NCI-H1048 (cell line): ENCODE measurements around the gene XIAP.
"Not testable (repeated sequence)": the region's sequence is repeated elsewhere in the genome, so short reads cannot be mapped to it uniquely, and the experiment has no call there.

Source experiments
- DNase-seq: peaks from one replicate; lab custom pipeline; 2025; lab: John Stamatoyannopoulos, UW

XIAP gene

DNA sequence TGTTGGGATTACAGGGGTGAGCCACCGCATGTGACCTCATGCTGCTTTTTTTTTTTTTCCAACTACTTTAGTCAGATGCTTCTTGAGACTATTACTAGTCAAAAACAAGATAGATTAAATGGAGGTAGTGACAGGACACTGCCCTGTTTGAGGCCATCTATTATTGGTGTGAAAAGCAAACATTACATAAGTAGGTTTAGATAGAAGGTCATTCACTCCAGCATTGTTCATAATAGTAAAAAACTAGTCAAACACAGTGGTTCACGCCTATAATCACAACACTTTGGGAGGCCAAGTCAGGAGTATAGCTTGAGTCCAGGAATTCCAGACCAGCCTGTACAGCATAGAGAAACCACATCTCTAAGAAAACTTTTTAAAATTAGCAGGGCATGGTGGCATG, 16.3 kb downstream of the XIAP start:
- no peak for DNase-seq

DNA sequence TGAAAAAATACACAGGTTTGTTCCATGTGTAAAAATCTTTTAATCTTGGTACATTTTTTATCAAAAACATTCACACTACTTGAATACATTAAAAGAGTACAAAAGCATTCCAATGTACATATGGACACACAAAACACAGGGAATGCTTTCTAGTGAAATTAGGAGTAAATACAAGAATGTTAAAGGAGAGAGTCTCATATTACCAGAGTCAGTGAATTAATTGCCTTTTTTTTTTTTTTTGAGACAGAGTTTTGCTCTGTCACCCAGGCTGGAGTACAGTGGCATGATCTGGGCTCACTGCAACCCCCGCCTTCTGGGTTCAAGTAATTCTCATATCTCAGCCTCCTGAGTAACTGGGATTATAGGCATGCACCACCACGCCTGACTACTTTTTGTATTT, 17.0 kb downstream of the XIAP start:
- no peak for DNase-seq

DNA sequence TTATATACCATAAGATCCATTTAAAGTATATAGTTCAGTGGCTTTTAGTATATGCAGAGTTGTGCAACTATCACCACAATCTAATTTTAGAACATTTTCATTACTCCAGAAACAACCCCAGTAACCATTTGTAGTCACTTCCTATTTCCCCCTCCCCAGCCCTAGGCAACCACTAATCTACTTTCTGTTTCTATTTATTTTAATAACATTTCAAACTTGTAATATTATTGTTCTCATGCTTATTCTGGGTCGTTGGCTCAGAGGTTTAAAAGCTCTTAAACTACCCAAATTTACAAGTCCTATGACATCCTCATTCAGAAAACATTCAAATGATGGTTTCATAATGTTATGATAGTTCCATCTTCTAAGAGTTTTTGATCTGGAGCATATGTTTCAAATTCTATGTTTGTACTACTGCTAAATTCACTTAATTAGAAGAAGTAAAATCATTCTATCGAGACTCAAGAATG, 18.4 kb downstream of the XIAP start:
- DNase-seq = no peak

DNA sequence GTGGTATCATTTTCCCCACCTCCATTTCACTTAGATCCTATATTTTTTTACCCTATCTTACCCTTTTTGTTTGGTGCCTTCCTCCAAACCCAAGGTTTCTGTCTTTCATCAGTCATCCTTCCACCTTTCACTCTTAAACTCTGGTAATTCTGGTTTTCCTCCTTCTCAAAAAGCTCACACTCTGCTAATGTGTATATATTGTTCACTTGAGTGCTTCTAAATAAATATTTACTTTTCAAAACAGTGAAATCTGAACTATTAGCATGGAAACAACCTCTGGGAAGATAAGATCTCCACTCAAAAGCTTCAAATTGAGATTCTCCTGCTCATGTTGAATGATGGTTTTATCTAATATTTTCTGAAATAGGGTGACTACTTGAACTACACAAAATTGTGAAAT, 21.5 kb downstream of the XIAP start:
- DNase-seq = no peak

DNA sequence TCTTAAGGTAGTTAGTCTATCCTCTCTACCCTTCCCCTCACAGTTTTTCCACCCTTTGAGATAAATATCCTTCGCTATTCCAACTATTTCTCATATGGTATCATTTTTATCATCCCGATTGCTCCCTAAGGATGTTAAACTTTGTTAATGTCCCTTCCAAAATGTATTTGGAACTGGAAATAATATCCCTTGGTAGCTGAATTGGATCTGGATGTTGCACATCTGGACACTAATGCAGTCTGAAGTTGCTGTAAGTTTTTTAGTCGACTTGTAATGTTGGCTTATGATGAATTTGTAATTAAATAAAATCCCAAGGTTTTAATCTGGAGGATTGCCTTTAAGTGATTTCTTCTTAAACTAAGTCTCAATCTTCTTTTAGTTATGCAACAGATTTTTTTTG, 22.5 kb downstream of the XIAP start:
- DNase-seq = no peak

DNA sequence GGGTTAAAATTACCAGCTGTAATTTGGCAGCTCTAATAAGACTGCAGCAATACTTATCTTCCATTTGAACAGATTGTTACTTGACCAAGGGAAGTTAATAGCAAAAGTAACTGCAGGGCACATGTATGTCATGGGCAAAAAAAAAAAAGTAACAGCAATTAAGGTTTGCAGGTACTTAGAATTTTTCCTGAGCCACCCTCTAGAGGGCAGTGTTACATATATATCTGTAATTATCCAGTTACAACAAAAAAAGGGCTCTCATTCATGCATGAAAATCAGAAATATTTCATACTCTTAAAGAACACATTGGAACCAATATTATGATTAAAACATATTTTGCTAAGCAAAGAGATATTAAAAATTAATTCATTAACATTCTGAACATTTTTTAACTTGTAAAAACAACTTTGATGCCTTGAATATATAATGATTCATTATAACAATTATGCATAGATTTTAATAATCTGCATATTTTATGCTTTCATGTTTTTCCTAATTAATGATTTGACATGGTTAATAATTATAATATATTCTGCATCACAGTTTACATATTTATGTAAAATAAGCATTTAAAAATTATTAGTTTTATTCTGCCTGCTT, 25.1 kb downstream of the XIAP start:
- DNase-seq = peak; percentile 2

DNA sequence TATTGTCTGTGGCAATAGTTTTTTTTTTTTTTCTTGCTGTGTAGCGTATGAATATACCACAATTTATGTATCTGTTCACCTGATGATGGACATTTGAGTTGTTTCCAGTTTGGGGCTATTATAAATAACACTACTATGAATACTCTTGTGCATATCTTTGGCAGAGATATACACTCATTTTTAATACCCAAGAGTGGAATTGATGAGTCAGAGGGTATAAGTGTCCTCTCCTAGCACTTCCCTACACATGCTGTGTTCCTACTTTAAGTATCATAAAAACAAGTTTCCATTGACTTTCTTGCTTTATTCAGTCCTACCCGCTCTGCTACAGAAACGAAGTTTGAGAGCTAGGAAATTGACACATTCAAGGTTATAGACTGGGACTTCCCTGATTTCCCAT, 39.8 kb downstream of the XIAP start:
- DNase-seq = no peak

DNA sequence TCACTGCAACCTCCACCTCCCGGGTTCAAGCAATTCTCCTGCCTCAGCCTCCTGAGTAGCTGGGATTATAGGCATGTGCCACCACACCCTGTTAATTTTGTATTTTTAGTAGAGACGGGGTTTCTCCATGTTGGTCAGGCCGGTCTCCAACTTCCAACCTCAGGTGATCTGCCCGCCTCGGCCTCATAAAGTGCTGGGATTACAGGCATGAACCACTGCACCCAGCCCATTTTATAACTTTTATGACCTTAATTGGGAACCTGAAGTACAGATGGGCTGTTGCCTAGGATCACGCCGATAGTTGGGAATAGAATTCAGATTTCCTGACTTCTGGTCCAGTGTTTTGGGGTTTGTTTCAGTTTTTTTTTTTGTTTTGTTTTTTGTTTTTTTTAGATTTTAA, 43.4 kb downstream of the XIAP start:
- not testable (repeated sequence) for DNase-seq

DNA sequence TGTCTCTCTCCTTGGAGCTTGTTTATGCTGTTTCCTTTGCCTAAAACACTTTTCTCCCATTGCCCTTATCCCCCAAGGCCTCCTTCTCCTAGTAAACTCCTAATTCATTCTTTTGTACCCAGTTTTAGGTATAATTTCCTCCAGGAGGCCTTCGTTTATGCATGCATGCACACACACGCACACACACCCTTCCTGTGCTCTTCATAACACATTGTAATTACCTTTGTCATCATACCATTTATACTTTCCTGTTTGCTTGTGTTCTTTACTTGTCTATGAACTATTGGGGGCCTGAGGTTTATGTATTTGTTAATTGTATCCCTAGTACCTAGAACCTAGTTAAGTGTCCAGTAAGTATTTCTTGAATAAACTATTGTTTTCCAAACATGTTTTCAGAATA, 45.5 kb downstream of the XIAP start:
- no peak for DNase-seq

DNA sequence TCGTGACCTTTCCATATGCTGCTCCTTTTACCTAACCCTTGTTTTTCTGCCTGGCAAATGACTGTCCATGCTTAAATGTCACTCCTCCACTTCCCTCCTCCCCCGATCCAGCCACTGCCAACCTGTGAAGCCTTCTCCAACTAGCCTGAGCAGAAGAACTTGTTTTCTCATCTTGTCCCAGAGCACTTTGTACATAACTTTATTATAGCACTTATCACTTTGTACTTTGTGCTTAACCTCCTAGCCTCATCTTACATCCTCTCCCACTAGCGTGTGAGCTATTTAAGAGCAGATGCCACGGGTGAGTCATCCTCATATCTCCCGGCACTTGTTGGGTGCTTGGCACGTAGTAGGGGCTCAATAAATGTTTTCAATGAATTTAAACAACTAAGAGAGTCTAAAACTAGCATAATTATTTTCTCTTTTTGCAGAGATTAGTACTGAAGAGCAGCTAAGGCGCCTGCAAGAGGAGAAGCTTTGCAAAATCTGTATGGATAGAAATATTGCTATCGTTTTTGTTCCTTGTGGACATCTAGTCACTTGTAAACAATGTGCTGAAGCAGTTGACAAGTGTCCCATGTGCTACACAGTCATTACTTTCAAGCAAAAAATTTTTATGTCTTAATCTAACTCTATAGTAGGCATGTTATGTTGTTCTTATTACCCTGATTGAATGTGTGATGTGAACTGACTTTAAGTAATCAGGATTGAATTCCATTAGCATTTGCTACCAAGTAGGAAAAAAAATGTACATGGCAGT, 46.9 kb downstream of the XIAP start:
- no peak for DNase-seq

DNA sequence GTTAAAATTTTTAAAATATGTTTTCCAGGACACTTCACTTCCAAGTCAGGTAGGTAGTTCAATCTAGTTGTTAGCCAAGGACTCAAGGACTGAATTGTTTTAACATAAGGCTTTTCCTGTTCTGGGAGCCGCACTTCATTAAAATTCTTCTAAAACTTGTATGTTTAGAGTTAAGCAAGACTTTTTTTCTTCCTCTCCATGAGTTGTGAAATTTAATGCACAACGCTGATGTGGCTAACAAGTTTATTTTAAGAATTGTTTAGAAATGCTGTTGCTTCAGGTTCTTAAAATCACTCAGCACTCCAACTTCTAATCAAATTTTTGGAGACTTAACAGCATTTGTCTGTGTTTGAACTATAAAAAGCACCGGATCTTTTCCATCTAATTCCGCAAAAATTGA, 49.7 kb downstream of the XIAP start:
- DNase-seq = no peak

DNA sequence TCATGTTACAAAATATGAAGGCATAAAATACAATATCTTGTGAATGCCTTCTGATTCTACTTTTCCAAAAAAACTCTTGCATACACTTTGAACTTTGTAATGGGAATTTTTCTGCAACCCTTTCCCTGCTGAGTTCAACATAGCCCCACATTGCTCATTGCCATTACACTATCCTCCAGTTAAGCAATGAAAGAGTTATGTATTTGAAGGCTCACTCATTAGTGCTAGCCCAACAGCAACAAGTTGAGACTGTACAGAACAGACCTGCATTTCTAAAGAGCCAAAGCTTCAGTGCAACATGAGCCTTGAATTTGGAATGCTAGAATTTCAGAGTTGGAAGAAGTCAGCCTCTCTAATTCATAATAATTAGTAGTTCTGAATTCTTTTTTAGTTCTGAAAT, 57.2 kb downstream of the XIAP start:
- DNase-seq = no peak

DNA sequence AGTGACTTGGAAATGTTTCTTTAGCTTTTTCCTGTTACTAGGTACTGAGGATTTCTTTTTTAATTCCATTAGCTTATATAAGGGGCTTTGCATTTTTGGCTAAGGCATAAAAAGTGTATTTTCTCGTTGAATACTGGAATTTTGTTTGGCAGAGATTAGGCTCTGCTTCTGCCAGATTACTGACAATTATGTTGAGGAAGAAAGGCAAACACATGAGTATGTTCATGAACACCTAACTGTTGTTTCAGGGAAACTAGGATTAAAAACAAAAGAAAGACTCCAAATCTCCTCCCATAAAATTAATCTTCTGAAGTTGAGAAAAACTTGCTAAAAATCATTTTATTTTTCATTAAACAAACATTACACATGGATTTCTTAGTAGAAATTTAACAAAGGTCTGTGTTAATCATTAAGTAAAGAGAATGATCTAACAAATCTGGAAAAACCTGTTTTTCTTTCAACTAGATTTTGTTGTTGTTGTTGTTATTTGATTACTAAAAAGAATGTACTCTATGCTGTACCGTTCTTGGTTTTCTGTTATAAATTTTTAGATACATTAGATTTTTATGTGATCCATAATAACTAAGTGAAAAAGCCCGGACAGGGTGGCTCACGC, 58.4 kb downstream of the XIAP start:
- DNase-seq = no peak

DNA sequence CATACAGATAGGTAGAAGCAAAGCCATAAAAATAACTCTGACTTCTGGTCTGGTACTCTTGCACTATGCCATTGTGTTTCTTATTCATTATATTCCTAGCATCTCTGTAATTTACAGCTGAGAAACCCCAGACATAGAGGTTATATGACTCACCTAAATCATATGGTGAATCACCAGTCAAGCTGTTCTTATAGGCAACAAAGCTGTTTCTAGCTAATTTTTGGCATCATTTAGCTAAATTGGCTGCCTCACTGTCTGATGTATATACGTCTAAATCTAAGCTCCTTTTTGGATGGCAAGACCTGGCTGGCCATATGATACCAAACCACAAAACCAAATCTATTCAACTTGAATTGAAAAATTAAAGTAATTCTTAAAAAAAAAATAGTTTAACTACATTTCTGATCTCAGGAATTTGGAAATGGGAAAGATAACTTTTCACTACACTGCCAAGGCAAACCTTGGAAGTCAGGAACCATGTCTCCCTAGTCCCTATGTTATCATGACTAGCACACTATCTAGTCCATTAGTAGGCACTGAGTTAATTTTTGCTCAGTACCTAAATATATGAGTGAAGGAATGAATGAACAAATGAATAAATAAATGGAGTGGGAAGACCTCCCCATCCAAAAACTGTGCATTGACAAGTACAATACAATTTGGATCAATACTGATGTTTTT, 60.4 kb downstream of the XIAP start:
- DNase-seq = no peak

DNA sequence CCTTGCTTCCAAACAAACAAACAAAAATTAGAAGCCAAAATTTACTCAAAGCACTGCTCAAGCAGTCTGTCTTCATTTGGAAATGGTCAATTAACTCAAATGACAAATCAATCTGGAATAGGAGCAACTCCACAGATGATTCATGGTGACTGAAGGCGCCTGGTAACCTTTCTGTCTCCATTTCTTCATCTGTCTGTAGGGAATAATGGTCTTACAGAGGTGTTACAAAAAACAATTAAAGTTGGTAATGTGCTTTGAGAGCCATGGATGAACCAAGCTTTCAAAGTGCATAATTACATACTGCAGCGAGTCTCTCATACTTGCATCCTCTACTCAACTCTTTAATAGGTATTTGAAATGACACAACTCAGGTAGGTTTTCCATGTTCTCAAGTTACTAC, 63.4 kb downstream of the XIAP start:
- no peak for DNase-seq

DNA sequence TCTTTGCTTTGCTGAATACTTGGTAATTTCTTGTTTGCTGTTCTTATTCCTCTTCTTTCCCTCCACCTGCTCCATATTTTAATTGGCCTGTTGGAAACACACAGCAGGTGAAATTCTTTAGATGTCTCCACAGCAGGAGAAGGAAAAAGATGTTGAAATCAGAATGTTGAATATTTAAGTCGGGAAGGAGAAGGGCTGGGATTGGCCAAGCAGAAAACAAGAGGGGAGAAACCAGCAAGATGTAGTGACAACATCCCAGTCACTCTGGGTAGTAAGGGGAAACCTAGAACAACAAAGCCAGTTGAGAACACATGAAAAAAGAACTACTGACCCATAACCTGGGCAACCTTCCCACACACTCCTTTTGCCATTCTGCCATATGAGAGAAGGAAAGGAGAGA, 64.3 kb downstream of the XIAP start:
- no peak for DNase-seq

DNA sequence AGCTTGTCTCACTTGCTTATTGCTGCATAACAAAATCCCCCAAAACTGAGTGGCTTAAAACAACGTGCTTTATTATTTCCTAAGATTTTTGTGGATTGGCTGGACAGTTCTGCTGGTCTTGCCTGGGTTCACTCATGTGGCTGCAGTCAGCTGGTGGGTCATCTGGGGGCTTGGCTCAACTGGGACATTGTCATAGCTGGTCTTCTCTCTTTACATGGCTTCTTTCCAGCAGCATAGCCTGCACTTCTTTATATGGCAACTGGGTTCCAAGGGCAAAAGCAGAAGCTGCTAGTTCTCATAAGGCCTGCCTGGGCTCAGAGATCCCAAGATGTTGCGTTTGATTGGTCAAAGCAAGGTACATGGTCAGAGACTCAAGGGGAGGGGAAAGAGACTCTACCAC, 68.0 kb downstream of the XIAP start:
- DNase-seq = no peak

DNA sequence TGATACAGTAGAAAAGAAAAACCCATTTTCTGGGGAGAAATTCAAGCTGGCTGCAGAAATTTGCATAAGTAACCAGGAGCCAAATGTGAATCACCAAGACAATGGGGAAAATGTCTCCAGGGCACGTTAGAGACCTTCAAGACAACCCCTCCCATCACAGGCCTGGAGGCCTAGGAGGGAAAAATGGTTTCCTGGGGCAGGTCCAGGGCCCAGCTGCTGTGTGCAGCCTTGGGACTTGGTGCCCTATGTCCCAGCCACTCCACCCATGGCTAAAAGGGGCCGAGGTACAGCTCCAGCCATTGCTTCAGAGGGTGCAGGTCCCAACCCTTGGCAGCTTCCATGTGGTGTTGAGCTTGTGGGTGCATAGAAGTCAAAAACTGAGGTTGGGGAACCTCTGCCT, 72.2 kb downstream of the XIAP start:
- not testable (repeated sequence) for DNase-seq

DNA sequence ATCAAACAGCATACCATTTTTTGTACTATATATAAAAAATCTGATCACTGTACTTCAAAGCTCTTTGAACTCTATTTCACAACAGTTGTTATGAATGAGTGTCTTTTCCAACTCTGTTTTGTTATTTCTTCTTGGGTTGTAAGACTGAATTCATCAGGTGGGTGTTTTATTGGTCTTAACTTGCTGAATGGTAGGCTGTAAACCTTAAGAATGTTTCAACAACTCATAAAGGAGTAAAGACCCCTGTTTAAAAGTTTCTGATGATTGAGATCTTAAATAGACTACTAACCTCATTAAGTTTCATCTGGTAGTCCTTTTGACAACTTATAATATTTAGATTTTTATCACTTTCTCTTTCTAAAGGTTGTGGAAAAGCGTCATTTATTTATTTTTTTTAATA, 83.2 kb downstream of the XIAP start:
- no peak for DNase-seq

DNA sequence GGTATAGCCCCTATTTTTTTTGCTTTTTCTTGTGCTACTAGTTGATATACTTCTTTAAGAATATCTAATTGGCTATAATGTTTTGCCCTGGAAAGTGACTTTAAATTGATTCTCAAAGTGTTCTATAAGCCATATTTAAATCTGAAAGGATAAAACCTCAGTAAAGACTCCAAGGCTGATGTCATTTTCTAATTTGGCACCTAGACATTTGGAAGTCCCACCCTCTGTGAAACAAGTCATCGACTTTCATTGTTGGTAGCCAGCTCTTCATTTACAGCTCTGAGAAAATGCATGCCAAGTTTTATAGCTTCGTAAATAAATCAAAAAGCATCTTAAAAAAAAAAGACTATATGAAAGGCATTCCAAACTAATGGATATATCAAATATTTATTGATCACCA, 83.6 kb downstream of the XIAP start:
- no peak for DNase-seq

DNA sequence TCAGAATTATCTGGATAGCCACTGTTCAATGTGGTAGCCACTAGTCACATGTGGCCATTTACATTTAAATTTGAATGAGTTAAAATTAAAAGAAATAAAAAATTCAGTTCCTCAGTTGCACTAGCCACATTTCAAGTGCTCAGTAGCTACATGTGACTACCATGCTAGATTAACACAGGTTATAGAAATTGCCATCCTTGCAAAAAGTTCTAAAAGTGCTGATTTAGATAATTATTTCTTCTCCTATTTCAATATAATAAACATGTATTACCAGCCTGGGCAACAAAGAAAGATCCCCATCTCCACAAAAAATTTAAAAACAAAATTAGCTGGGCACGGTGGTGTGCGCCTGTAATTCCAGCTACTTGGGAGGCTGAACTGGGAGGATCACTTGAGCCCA, 90.0 kb downstream of the XIAP start:
- DNase-seq = no peak

DNA sequence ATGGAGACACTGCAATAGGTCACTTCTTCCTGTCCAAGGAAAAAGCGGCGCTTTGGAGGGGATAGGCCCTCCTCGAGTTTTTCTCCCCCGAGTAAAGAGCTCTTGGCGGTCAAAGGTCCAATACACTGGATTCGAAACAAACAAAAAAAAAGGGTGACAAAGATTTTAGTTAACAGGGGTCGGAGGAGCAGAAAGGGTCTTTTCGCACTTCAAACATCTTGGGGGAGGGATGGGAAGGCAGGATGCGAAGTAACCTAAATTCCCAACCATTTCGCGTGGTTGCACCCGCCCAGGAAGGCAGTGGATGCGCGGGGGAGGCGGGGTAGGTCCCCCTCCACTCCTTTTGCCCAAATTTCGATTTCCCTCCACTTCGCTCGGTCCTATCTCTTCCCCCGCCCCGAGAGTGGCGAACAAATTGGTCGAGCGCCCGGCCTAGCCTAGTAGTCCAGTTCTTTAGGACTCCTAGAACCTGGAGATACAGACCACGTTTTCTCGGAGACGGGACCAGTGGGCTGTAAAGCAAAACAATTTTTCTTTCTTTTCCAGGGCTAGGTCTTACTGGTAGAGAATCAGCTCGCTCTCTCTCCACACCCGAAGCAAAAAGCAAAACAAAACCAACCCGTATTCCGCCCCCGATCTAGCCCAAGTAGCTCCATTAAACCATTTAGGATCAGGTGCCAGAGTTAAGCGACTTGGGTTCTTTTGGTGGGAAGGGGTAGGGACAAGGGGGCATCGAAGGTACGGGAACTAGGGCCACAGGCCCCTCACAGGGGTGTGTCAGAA, 99.6 kb downstream of the XIAP start:
- no peak for DNase-seq
